ENCODE measurements around the gene ZDHHC14. TPM values are rescaled to one million over a fixed set of nuclear protein-coding genes. Genes with fewer than 3 reads are reported as not detected.

The ZDHHC14 gene
- total and polyA plus RNA-seq, 2 of the 8 experiments (the other 6 are each of a cell fraction or from before 2014, with no cell fraction given) = 2.9 to 5.3 TPM

DNA sequence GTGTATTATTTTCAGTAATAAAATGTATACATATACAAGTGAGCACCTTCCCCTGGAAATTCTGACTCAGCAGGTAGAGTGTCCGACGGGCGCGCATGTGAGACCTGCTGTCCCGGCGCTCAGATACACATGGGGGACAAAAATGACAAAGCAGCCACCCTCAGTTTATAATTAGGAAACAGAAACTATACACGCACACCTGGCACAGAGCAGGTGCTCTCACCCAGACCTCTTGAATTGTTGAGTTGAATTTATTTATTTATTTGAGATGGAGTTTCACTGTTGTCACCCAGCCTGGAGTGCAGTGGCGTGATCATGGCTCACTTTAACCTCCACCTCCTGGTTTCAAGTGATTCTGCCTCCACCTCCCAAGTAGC is 180.4 kb downstream of the ZDHHC14 start:
- no peak overlapping the region for H3K23ac ChIP-seq (ENCODE audit: insufficient read length)
- H3K4ac ChIP-seq (replicated peaks; ENCODE audit: insufficient read length, low read depth, low read length) = no peak overlapping the region
- no peak overlapping the region for H3K56ac ChIP-seq (replicated peaks; ENCODE audit: insufficient read length, low read depth, low read length)
- H4K91ac ChIP-seq (replicated peaks; ENCODE audit: insufficient read length, low read length) = no peak overlapping the region
- no peak overlapping the region for H2AK5ac ChIP-seq (ENCODE audit: low read depth, low read length)
- H3K23me2 ChIP-seq (ENCODE audit: low read depth, low read length) = no peaks in the 10 kb centered on the region
- no peak overlapping the region for H2BK5ac ChIP-seq (ENCODE audit: low read depth, low read length)
- H3K4me3 ChIP-seq (ENCODE audit: extremely low read depth in 1 of 4, insufficient read depth in 2 of 4, low read depth in 3 of 4, low read length in 4 of 4) = no peak overlapping the region
- DNase-seq (ENCODE audit: low read depth in 1 of 2, low spot score in 2 of 2) (no peak), FAIRE-seq (no peak)
- no peaks in the 10 kb centered on the region for H3K27me3 ChIP-seq (replicated peaks in 1 of 4; ENCODE audit: control insufficient read depth in 3 of 4, extremely low read depth in 1 of 4, insufficient read depth in 3 of 4, low read length in 3 of 4)
- no peak overlapping the region for H2AFZ ChIP-seq (ENCODE audit: low read length)
- no peak overlapping the region for H3K27ac ChIP-seq (ENCODE audit: low read depth, low read length)
- POLR2A ChIA-PET (ENCODE audit: partially characterized antibody) = no interaction called here
- H3K4me2 ChIP-seq (ENCODE audit: insufficient read depth in 1 of 2, low read depth in 2 of 2, low read length in 2 of 2) = no peak overlapping the region
- TF ChIP-seq PHF8 (conservative IDR thresholded peaks at IDR 0.05; ENCODE audit: low read depth, low read length) (no peak), SP2 (IDR thresholded peaks at IDR 0.05; ENCODE audit: low read length) (no peak), POU5F1 (IDR thresholded peaks at IDR 0.05; ENCODE audit: low read depth, low read length) (no peak), TCF12 (IDR thresholded peaks at IDR 0.05; ENCODE audit: low read depth, low read length) (no peak), TBP (IDR thresholded peaks at IDR 0.05; ENCODE audit: low read depth, low read length) (no peak), CHD2 (IDR thresholded peaks at IDR 0.05; ENCODE audit: low read length) (no peak), YY1 (IDR thresholded peaks at IDR 0.05; ENCODE audit: low read depth, low read length) (no peak), SIN3A (conservative IDR thresholded peaks at IDR 0.05 in 1 of 2, IDR thresholded peaks at IDR 0.05 in 1 of 2; ENCODE audit: low read depth in 1 of 2, low read length in 2 of 2) (no peak), KDM5A (IDR thresholded peaks at IDR 0.05; ENCODE audit: low read length) (no peak), ASH2L (IDR thresholded peaks at IDR 0.05; ENCODE audit: low read length) (no peak)
- H3K9me3 ChIP-seq (ENCODE audit: insufficient read depth in 2 of 2, low read depth in 1 of 2, low read length in 1 of 2) = no peaks in the 10 kb centered on the region
- no peaks in the 10 kb centered on the region for H3K36me3 ChIP-seq (ENCODE audit: control insufficient read depth in 2 of 4, insufficient read depth in 4 of 4, low read length in 3 of 4)
- whole genome bisulfite sequencing, 2 experiments (ENCODE audit: extremely low coverage in 1 of 2, insufficient coverage in 1 of 2, insufficient read length in 1 of 2, insufficient replicate concordance in 2 of 2, low coverage in 1 of 2, low lambda C conversion rate in 2 of 2, missing lambda C conversion rate in 1 of 2) = 93% methylated on average over 7 of the region's 8 CpGs; no CpG with 5 or more reads in 1 of the 2 experiments
- no peak overlapping the region for H3K9ac ChIP-seq (replicated peaks in 1 of 4; ENCODE audit: extremely low read depth in 1 of 4, low read depth in 3 of 4, low read length in 3 of 4)
- H3K18ac ChIP-seq (ENCODE audit: extremely low read depth, low read length) = no peak overlapping the region
- no peak overlapping the region for H2BK12ac ChIP-seq (ENCODE audit: low read depth, low read length)
- CTCF ChIA-PET (ENCODE audit: partially characterized antibody) = interaction anchor here (1.4 to 2.3 kb wide), 3 partner anchors 32 to 244 kb away, joined by 3 to 4 read pairs (median 4); no protein-coding TSS in a partner anchor
- no peaks in the 10 kb centered on the region for H4K20me1 ChIP-seq (replicated peaks in 1 of 2; ENCODE audit: control insufficient read depth in 1 of 2, insufficient read depth in 2 of 2, low read length in 2 of 2)
- H2BK20ac ChIP-seq (ENCODE audit: low read length) = no peak overlapping the region
- no peak overlapping the region for H3K14ac ChIP-seq (ENCODE audit: insufficient read length)
- no peak overlapping the region for H4K8ac ChIP-seq (ENCODE audit: extremely low read depth, insufficient read depth, low read length)
- H3K4me1 ChIP-seq (replicated peaks in 1 of 4; ENCODE audit: control insufficient read depth in 3 of 4, insufficient read depth in 4 of 4, low read length in 3 of 4) = peaks cover 0 to under 1% (median 0%) of the 10 kb centered on the region in 4 experiments; a peak in 2 of 7 replicates
- no peaks in the 10 kb centered on the region for H3K79me2 ChIP-seq (ENCODE audit: control insufficient read depth in 1 of 2, insufficient read depth in 2 of 2, low read length in 2 of 2)
- no peak overlapping the region for H2BK15ac ChIP-seq (ENCODE audit: low read length)
- no peaks in the 10 kb centered on the region for H3K79me1 ChIP-seq (ENCODE audit: low read depth, low read length)
- H2BK120ac ChIP-seq (replicated peaks; ENCODE audit: low read depth, low read length) = no peak overlapping the region
- H4K5ac ChIP-seq (ENCODE audit: insufficient read length, low read depth, low read length) = no peak overlapping the region
